Body of pancreas (tissue), 4 donors: ENCODE data around the gene BIVM.

Experiments used
- CTCF ChIP-seq, 7 experiments: fragments of 450-650 bp in 4 of 7; fragments of 200-600 bp in 3 of 7; sonication (generic) in 3 of 7; IDR thresholded peaks; one replicate each; pipeline ENCODE4 v1.5.1; 2016 to 2019; ENCODE audit warnings: antibody characterized with exemption in 7 of 7
- POLR2A ChIP-seq, 3 donors: fragments of 450-650 bp; IDR thresholded peaks; one replicate each; pipeline ENCODE4 v1.6.1; 2016; ENCODE audit warnings: antibody characterized with exemption in 3 of 3, mild to moderate bottlenecking in 2 of 3

- TF ChIP-seq POLR2A (IDR thresholded peaks at IDR 0.05) (no peak), CTCF (IDR thresholded peaks at IDR 0.05) (no peak)
These were observed 6.8 kb downstream of the BIVM start for GRCh38 chr13:102805680-102806079.
